HepG2 (cell line): ENCODE data around the gene CA7.
A peak's percentile ranks its signal among the peaks of the same experiment; 100 is the strongest.

Experiments used
- E2F5 ChIP-seq: sonication (generic); formaldehyde crosslinking; conservative IDR thresholded peaks from 2 replicates; pipeline ENCODE4 v1.4.0; 2020; ENCODE audit warnings: missing genetic modification reagents
- ELF1 ChIP-seq: sonication (generic); formaldehyde crosslinking; IDR thresholded peaks from 2 replicates; pipeline ENCODE4 v1.4.0; 2020; ENCODE audit warnings: missing genetic modification reagents
- ETV6 ChIP-seq: sonication (generic); formaldehyde crosslinking; conservative IDR thresholded peaks from 2 replicates; pipeline ENCODE4 v1.4.0; 2020; ENCODE audit warnings: missing genetic modification reagents
- FOXA3 ChIP-seq: IDR thresholded peaks from 2 replicates; pipeline ENCODE4 v1.6.1; 2016; ENCODE audit warnings: missing genetic modification reagents, missing compliant biosample characterization
- MAX ChIP-seq: IDR thresholded peaks from 2 replicates; pipeline ENCODE4 v1.6.1; 2012; ENCODE audit warnings: inconsistent platforms
- PTBP1 ChIP-seq: fragments of 200-400 bp; formaldehyde crosslinking; IDR thresholded peaks from 2 replicates; pipeline ENCODE4 v1.6.1; 2018; ENCODE audit warnings: low read length, low read depth; ENCODE audit not compliant: poor library complexity, severe bottlenecking
- ZNF780A ChIP-seq: sonication (generic); formaldehyde crosslinking; IDR thresholded peaks from 2 replicates; pipeline ENCODE4 v1.8.0; 2022; ENCODE audit warnings: mild to moderate bottlenecking, missing genetic modification reagents, moderate library complexity
- TF ChIP-seq, protein P1 (sequence below): sonication (generic); formaldehyde crosslinking; IDR thresholded peaks from 2 replicates; pipeline ENCODE4 v1.5.0; 2020; ENCODE audit warnings: mild to moderate bottlenecking, missing genetic modification reagents, moderate library complexity
- TF ChIP-seq, protein P2 (sequence below): sonication (generic); formaldehyde crosslinking; IDR thresholded peaks from 2 replicates; pipeline ENCODE4 v1.4.0; 2020; ENCODE audit warnings: missing genetic modification reagents, mild to moderate bottlenecking, borderline replicate concordance
- TF ChIP-seq, protein P3 (sequence below): sonication (generic); formaldehyde crosslinking; IDR thresholded peaks from 2 replicates; pipeline ENCODE4 v1.5.0; 2020; ENCODE audit warnings: missing genetic modification reagents

GRCh38 chr16:66851166-66851964 lies 7.2 kb downstream of the CA7 start:
- TF ChIP-seq ZNF780A (CRISPR knock-in tag) = no peak
- TF ChIP-seq, protein P1, sequence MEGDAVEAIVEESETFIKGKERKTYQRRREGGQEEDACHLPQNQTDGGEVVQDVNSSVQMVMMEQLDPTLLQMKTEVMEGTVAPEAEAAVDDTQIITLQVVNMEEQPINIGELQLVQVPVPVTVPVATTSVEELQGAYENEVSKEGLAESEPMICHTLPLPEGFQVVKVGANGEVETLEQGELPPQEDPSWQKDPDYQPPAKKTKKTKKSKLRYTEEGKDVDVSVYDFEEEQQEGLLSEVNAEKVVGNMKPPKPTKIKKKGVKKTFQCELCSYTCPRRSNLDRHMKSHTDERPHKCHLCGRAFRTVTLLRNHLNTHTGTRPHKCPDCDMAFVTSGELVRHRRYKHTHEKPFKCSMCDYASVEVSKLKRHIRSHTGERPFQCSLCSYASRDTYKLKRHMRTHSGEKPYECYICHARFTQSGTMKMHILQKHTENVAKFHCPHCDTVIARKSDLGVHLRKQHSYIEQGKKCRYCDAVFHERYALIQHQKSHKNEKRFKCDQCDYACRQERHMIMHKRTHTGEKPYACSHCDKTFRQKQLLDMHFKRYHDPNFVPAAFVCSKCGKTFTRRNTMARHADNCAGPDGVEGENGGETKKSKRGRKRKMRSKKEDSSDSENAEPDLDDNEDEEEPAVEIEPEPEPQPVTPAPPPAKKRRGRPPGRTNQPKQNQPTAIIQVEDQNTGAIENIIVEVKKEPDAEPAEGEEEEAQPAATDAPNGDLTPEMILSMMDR (CRISPR knock-in tag) = peak; percentile 25; the same call in 1 of the 2 replicates
- TF ChIP-seq ELF1 (CRISPR knock-in tag) = no peak
- no peak for TF ChIP-seq ETV6 (CRISPR knock-in tag)
- no peak for TF ChIP-seq PTBP1
- no peak for TF ChIP-seq FOXA3 (CRISPR knock-in tag)
- TF ChIP-seq, protein P2, sequence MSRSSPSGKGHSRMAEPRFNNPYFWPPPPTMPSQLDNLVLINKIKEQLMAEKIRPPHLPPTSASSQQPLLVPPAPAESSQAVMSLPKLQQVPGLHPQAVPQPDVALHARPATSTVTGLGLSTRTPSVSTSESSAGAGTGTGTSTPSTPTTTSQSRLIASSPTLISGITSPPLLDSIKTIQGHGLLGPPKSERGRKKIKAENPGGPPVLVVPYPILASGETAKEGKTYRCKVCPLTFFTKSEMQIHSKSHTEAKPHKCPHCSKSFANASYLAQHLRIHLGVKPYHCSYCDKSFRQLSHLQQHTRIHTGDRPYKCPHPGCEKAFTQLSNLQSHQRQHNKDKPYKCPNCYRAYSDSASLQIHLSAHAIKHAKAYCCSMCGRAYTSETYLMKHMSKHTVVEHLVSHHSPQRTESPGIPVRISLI (CRISPR knock-in tag) = no peak
- TF ChIP-seq, protein P3, sequence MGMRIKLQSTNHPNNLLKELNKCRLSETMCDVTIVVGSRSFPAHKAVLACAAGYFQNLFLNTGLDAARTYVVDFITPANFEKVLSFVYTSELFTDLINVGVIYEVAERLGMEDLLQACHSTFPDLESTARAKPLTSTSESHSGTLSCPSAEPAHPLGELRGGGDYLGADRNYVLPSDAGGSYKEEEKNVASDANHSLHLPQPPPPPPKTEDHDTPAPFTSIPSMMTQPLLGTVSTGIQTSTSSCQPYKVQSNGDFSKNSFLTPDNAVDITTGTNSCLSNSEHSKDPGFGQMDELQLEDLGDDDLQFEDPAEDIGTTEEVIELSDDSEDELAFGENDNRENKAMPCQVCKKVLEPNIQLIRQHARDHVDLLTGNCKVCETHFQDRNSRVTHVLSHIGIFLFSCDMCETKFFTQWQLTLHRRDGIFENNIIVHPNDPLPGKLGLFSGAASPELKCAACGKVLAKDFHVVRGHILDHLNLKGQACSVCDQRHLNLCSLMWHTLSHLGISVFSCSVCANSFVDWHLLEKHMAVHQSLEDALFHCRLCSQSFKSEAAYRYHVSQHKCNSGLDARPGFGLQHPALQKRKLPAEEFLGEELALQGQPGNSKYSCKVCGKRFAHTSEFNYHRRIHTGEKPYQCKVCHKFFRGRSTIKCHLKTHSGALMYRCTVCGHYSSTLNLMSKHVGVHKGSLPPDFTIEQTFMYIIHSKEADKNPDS (CRISPR knock-in tag) = no peak
- TF ChIP-seq MAX = no peak
- TF ChIP-seq E2F5 (CRISPR knock-in tag) = no peak
